ENCODE measurements around the gene PLA2G7. TPM values are rescaled to one million over a fixed set of nuclear protein-coding genes. Genes with fewer than 3 reads are reported as not detected.
A peak's percentile ranks its signal among the peaks of the same experiment; 100 is the strongest.

PLA2G7 gene
- total RNA-seq, 2 donors from 2014 or later, result 0.27 to 0.56 TPM

DNA sequence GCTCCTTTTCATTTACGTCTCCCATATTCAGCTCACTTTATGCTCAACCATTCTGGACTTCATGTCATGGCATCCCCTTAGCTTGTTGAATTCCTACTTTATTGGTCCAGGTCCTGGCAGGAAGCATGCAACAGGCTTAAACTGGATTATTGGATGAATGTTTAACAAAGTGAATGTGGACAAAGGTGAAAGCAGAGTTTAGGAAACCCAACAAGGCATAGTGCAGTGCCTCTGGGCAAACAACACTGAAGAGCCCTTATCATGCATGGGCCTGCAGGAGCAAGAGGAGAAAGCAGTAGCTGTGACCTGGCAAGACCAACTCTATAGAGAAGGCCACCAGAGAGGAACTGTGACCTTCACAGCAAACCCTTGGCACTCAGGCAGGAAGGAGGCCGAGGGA, 6.3 kb upstream of the PLA2G7 start:
- Histone ChIP-seq H3K4me3 (no peak overlapping the region), H3K4me1 (ENCODE audit: control insufficient read depth in 1 of 2, low read depth in 2 of 2) (no peaks in the 10 kb centered on the region), H3K9me3 (no peaks in the 10 kb centered on the region), H3K27me3 (replicated peaks; ENCODE audit: insufficient read depth) (no peaks in the 10 kb centered on the region), H3K27ac (no peak overlapping the region), H3K36me3 (no peaks in the 10 kb centered on the region)
- no peak for ATAC-seq (ENCODE audit: insufficient number of reproducible peaks, low FRiP score, low read depth)
- TF ChIP-seq CTCF (IDR thresholded peaks at IDR 0.05), result no peak
- no peak for DNase-seq (ENCODE audit: low spot score)

DNA sequence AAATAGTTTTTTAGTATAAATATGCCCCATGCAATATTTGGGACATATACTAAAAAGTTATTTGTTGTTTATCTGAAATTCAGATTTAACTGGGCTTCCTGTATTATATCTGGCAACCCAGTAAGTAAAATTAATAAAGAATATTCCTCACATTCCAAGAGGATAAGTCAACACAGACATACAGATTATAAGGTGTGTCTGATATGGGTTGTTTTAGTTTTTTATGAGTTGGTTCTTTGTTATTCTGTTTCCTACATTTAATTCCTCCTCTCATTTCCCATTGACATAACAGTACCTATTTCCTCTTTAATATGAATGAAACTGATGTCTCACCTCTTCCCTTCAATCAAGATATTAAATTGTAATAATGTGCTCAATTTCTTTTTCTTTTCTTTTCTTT, 1.7 kb upstream of the PLA2G7 start:
- DNase-seq (ENCODE audit: low spot score), result no peak
- H3K4me3 ChIP-seq, result no peak overlapping the region
- H3K27me3 ChIP-seq (replicated peaks; ENCODE audit: insufficient read depth), result no peaks in the 10 kb centered on the region
- H3K36me3 ChIP-seq, result no peaks in the 10 kb centered on the region
- TF ChIP-seq CTCF (IDR thresholded peaks at IDR 0.05), result no peak
- H3K27ac ChIP-seq, result no peak overlapping the region
- no peak for ATAC-seq (ENCODE audit: insufficient number of reproducible peaks, low FRiP score, low read depth)
- H3K4me1 ChIP-seq (ENCODE audit: control insufficient read depth in 1 of 2, low read depth in 2 of 2), result no peaks in the 10 kb centered on the region
- no peaks in the 10 kb centered on the region for H3K9me3 ChIP-seq

- Histone ChIP-seq H3K27ac (no peak overlapping the region), H3K4me3 (peak overlapping the region; percentile 79), H3K36me3 (no peaks in the 10 kb centered on the region), H3K4me1 (ENCODE audit: control insufficient read depth in 1 of 2, low read depth in 2 of 2) (no peaks in the 10 kb centered on the region), H3K27me3 (replicated peaks; ENCODE audit: insufficient read depth) (no peaks in the 10 kb centered on the region), H3K9me3 (no peaks in the 10 kb centered on the region)
- no peak for DNase-seq (ENCODE audit: low spot score)
- no peak for ATAC-seq (ENCODE audit: insufficient number of reproducible peaks, low FRiP score, low read depth)
- no peak for TF ChIP-seq CTCF (IDR thresholded peaks at IDR 0.05)
Measured at GRCh38 chr6:46735720-46736031, 501 bp upstream of the PLA2G7 start.

- ATAC-seq (ENCODE audit: insufficient number of reproducible peaks, low FRiP score, low read depth) (no peak), DNase-seq (ENCODE audit: low spot score) (no peak)
- no peak for TF ChIP-seq CTCF (IDR thresholded peaks at IDR 0.05)
- Histone ChIP-seq H3K27me3 (replicated peaks; ENCODE audit: insufficient read depth) (no peaks in the 10 kb centered on the region), H3K36me3 (no peaks in the 10 kb centered on the region), H3K27ac (no peak overlapping the region), H3K4me3 (no peak overlapping the region), H3K4me1 (ENCODE audit: control insufficient read depth in 1 of 2, low read depth in 2 of 2) (no peaks in the 10 kb centered on the region), H3K9me3 (no peaks in the 10 kb centered on the region)
Measured at GRCh38 chr6:46733341-46733801, 1.8 kb downstream of the PLA2G7 start.

GRCh38 chr6:46730921-46731461, 4.2 kb downstream of the PLA2G7 start:
- Histone ChIP-seq H3K4me3 (no peak overlapping the region), H3K27me3 (replicated peaks; ENCODE audit: insufficient read depth) (no peaks in the 10 kb centered on the region), H3K27ac (no peak overlapping the region), H3K9me3 (no peaks in the 10 kb centered on the region), H3K4me1 (ENCODE audit: control insufficient read depth in 1 of 2, low read depth in 2 of 2) (no peaks in the 10 kb centered on the region), H3K36me3 (no peaks in the 10 kb centered on the region)
- ATAC-seq (ENCODE audit: insufficient number of reproducible peaks, low FRiP score, low read depth), result no peak
- no peak for DNase-seq (ENCODE audit: low spot score)
- TF ChIP-seq CTCF (IDR thresholded peaks at IDR 0.05), result no peak
